H9 (cell line): ENCODE data around the gene IL6R. TPM values are rescaled to one million over a fixed set of nuclear protein-coding genes. Genes with fewer than 3 reads are reported as not detected.

Source experiments
- DNase-seq: peaks from one replicate; pipeline ENCODE4 v3.0.0-alpha.2; 2017
- H2AFZ ChIP-seq: one replicate; pipeline ENCODE4 v1.6.1; 2013; ENCODE audit warnings: mild to moderate bottlenecking, low read length, control low read depth, moderate library complexity
- H2AK5ac ChIP-seq: 2 replicates; pipeline ENCODE4 v1.6.1; 2013; ENCODE audit warnings: low read length, control low read depth, mixed read lengths; ENCODE audit not compliant: insufficient read length
- H2BK120ac ChIP-seq: one replicate; pipeline ENCODE4 v1.6.1; 2013; ENCODE audit warnings: low read depth, mild to moderate bottlenecking, low read length, control low read depth, inconsistent platforms; ENCODE audit not compliant: poor library complexity, severe bottlenecking
- H2BK12ac ChIP-seq: 2 replicates; pipeline ENCODE4 v1.6.1; 2013; ENCODE audit warnings: low read length, control low read depth, mixed read lengths, low read depth; ENCODE audit not compliant: insufficient read length
- H2BK15ac ChIP-seq: 2 replicates; pipeline ENCODE4 v1.6.1; 2013; ENCODE audit warnings: low read depth, low read length, control low read depth
- H2BK20ac ChIP-seq: one replicate; pipeline ENCODE4 v1.6.1; 2013; ENCODE audit warnings: low read depth, mild to moderate bottlenecking, low read length, control low read depth, inconsistent platforms; ENCODE audit not compliant: poor library complexity, severe bottlenecking
- H2BK5ac ChIP-seq: 2 replicates; pipeline ENCODE4 v1.6.1; 2013; ENCODE audit warnings: low read length, control low read depth, mixed read lengths; ENCODE audit not compliant: insufficient read length
- H3K14ac ChIP-seq: 2 replicates; pipeline ENCODE4 v1.6.1; 2013; ENCODE audit warnings: low read length, control low read depth; ENCODE audit not compliant: insufficient read depth
- H3K18ac ChIP-seq: 2 replicates; pipeline ENCODE4 v1.6.1; 2013; ENCODE audit warnings: low read depth, mild to moderate bottlenecking, mixed read lengths, low read length, control low read depth; ENCODE audit not compliant: insufficient read length
- H3K23ac ChIP-seq: 2 replicates; pipeline ENCODE4 v1.6.1; 2013; ENCODE audit warnings: low read length, control low read depth, mixed read lengths, low read depth; ENCODE audit not compliant: insufficient read length
- H3K23me2 ChIP-seq: 2 replicates; pipeline ENCODE4 v1.6.1; 2013; ENCODE audit warnings: low read depth, mild to moderate bottlenecking, mixed read lengths, low read length, control low read depth; ENCODE audit not compliant: insufficient read length, poor library complexity, severe bottlenecking
- H3K27ac ChIP-seq: 2 replicates; pipeline ENCODE4 v1.5.1; 2013; ENCODE audit warnings: low read length, control low read depth, mixed read lengths, low read depth; ENCODE audit not compliant: insufficient read length
- H3K27me3 ChIP-seq: 2 replicates; pipeline ENCODE4 v1.6.1; 2013; ENCODE audit warnings: low read length, control low read depth, inconsistent platforms; ENCODE audit not compliant: insufficient read depth
- H3K4ac ChIP-seq: 2 replicates; pipeline ENCODE4 v1.6.1; 2013; ENCODE audit warnings: low read depth, mild to moderate bottlenecking, control low read depth, inconsistent platforms, low read length, moderate library complexity
- H3K4me1 ChIP-seq: 2 replicates; pipeline ENCODE4 v1.6.1; 2013; ENCODE audit warnings: low read length, control low read depth, inconsistent platforms; ENCODE audit not compliant: insufficient read depth
- H3K4me2 ChIP-seq: 2 replicates; pipeline ENCODE4 v1.6.1; 2013; ENCODE audit warnings: low read length, control low read depth, mixed read lengths; ENCODE audit not compliant: insufficient read length, insufficient read depth
- H3K56ac ChIP-seq: 2 replicates; pipeline ENCODE4 v1.6.1; 2013; ENCODE audit warnings: low read depth, mild to moderate bottlenecking, mixed read lengths, low read length, control low read depth; ENCODE audit not compliant: insufficient read length
- H3K79me1 ChIP-seq: 2 replicates; pipeline ENCODE4 v1.6.1; 2013; ENCODE audit warnings: low read depth, mild to moderate bottlenecking, moderate library complexity, low read length, control low read depth, inconsistent platforms; ENCODE audit not compliant: insufficient read depth, poor library complexity, severe bottlenecking
- H3K79me2 ChIP-seq: 2 replicates; pipeline ENCODE4 v1.6.1; 2013; ENCODE audit warnings: low read length, control low read depth, inconsistent platforms; ENCODE audit not compliant: insufficient read depth
- H3K9ac ChIP-seq: 2 replicates; pipeline ENCODE4 v1.6.1; 2013; ENCODE audit warnings: low read length, control low read depth, mixed read lengths; ENCODE audit not compliant: insufficient read length; ENCODE audit errors: extremely low read depth
- H3K9me3 ChIP-seq: one replicate; pipeline ENCODE4 v1.6.1; 2013; ENCODE audit warnings: low read depth, low read length, inconsistent platforms; ENCODE audit not compliant: control insufficient read depth
- H3T11ph ChIP-seq: one replicate; pipeline ENCODE4 v1.6.1; 2013; ENCODE audit warnings: mild to moderate bottlenecking, low read length, control low read depth, inconsistent platforms
- H4K20me1 ChIP-seq: one replicate; pipeline ENCODE4 v1.6.1; 2013; ENCODE audit not compliant: control insufficient read depth, insufficient read length, insufficient read depth
- H4K5ac ChIP-seq: 2 replicates; pipeline ENCODE4 v1.6.1; 2013; ENCODE audit warnings: low read depth, mild to moderate bottlenecking, mixed read lengths, low read length, control low read depth; ENCODE audit not compliant: insufficient read length
- H4K8ac ChIP-seq: replicated peaks from 2 replicates; pipeline ENCODE4 v1.6.1; 2013; ENCODE audit warnings: low read length, control low read depth, mixed read lengths, low read depth; ENCODE audit not compliant: insufficient read length
- H4K91ac ChIP-seq: 2 replicates; pipeline ENCODE4 v1.6.1; 2013; ENCODE audit warnings: low read depth, mild to moderate bottlenecking, moderate library complexity, mixed read lengths, low read length, control low read depth; ENCODE audit not compliant: insufficient read length
- H3K27ac Mint-ChIP-seq, 3 experiments: 2 replicates in 2 of 3; 3 replicates in 1 of 3; pipeline ENCODE4 v1.8.0; 2020 to 2021; ENCODE audit warnings: mixed read lengths in 3 of 3, mild to moderate bottlenecking in 1 of 3, moderate library complexity in 1 of 3
- H3K27me3 Mint-ChIP-seq: 2 replicates; pipeline ENCODE4 v1.8.0; 2021; ENCODE audit warnings: low read depth, mild to moderate bottlenecking, moderate library complexity, mixed read lengths
- H3K36me3 Mint-ChIP-seq, 3 experiments: 2 replicates in 2 of 3; 3 replicates in 1 of 3; pipeline ENCODE4 v1.8.0; 2020 to 2021; ENCODE audit warnings: low read depth in 3 of 3, mixed read lengths in 3 of 3; ENCODE audit not compliant: insufficient read depth in 1 of 3
- H3K4me1 Mint-ChIP-seq, 2 experiments: 2 replicates each; pipeline ENCODE4 v1.8.0; 2020; ENCODE audit warnings: mixed read lengths in 2 of 2
- H3K4me3 Mint-ChIP-seq, 2 experiments: 2 replicates in 1 of 2; 3 replicates in 1 of 2; pipeline ENCODE4 v1.8.0; 2020 to 2021; ENCODE audit warnings: mild to moderate bottlenecking in 2 of 2, mixed read lengths in 2 of 2, moderate library complexity in 1 of 2
- H3K9me3 Mint-ChIP-seq, 2 experiments: 2 replicates in 1 of 2; 3 replicates in 1 of 2; pipeline ENCODE4 v1.8.0; 2020; ENCODE audit warnings: mild to moderate bottlenecking in 2 of 2, mixed read lengths in 2 of 2, moderate library complexity in 1 of 2
- WGBS: extraction: QIAGEN DNeasy Blood & Tissue Kit; methylation state at CpG from one replicate; pipeline ENCODE4 v1.1.7; 2013; ENCODE audit warnings: missing lambda C conversion rate, low lambda C conversion rate, mixed read lengths; ENCODE audit not compliant: insufficient read length; ENCODE audit errors: extremely low coverage; 5-methylcytosine and 5-hydroxymethylcytosine counted together
- total RNA-seq: library from RNA; stranded (reverse); gene quantifications from 2 replicates; pipeline ENCODE4 v1.2.1, GENCODE V29; 2021
- TF ChIP-seq, protein P1 (sequence below): fragments of 200-600 bp; sonication (generic); conservative IDR thresholded peaks from 3 replicates; pipeline ENCODE4 v1.8.0; 2021; ENCODE audit warnings: antibody characterized with exemption, mild to moderate bottlenecking

IL6R gene
- total RNA-seq, 1 experiment from 2014 or later = 1.7 TPM

DNA sequence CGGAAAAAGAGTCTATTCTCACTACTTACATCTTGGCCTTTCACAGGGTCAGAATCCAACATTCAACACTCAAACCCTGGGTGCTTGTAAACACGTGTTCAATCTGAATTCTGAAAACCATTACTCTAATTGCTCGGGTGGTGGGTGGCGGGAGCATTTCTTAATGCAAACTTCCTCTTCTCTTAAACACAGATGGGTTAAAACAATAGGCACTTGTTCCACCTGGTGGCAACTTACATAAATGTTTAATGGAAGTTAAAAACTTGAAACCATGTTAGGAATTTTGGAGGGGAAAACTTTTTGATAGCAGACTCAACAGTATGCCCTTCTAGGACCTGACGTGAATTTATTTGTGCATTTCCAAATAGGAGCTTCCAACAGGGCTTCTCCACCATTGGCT is 73.5 kb downstream of the IL6R start:
- H3K36me3 Mint-ChIP-seq = no peaks in the 10 kb centered on the region
- H3K27ac ChIP-seq = no peak overlapping the region
- H3K4ac ChIP-seq = no peak overlapping the region
- H3K4me1 Mint-ChIP-seq = peaks cover 6 to 12% of the 10 kb centered on the region in 2 experiments
- no peak overlapping the region for H3K14ac ChIP-seq
- no peak overlapping the region for H3K4me3 Mint-ChIP-seq
- no peaks in the 10 kb centered on the region for H3K9me3 Mint-ChIP-seq
- H2BK20ac ChIP-seq = no peak overlapping the region
- H3K79me1 ChIP-seq = no peaks in the 10 kb centered on the region
- 0 out of 2 replicates have a peak, but pooled peaks cover 3% of the 10 kb centered on the region for H3K4me1 ChIP-seq
- no peaks in the 10 kb centered on the region for H3K9me3 ChIP-seq
- H4K5ac ChIP-seq = no peak overlapping the region
- no peak overlapping the region for H2AFZ ChIP-seq
- no peaks in the 10 kb centered on the region for H3K79me2 ChIP-seq
- no peak overlapping the region for H4K91ac ChIP-seq
- no peak overlapping the region for H3T11ph ChIP-seq
- no peak overlapping the region for H2AK5ac ChIP-seq
- H2BK15ac ChIP-seq = no peak overlapping the region
- H3K18ac ChIP-seq = no peak overlapping the region
- DNase-seq = no peak
- no peaks in the 10 kb centered on the region for H3K27me3 Mint-ChIP-seq
- H2BK12ac ChIP-seq = no peak overlapping the region
- H4K20me1 ChIP-seq = no peaks in the 10 kb centered on the region
- H2BK120ac ChIP-seq = no peak overlapping the region
- H3K23me2 ChIP-seq = no peaks in the 10 kb centered on the region
- H3K23ac ChIP-seq = no peak overlapping the region
- no peak overlapping the region for H3K56ac ChIP-seq
- H3K4me2 ChIP-seq = no peak overlapping the region
- H3K27ac Mint-ChIP-seq = no peak overlapping the region
- TF ChIP-seq, protein P1, sequence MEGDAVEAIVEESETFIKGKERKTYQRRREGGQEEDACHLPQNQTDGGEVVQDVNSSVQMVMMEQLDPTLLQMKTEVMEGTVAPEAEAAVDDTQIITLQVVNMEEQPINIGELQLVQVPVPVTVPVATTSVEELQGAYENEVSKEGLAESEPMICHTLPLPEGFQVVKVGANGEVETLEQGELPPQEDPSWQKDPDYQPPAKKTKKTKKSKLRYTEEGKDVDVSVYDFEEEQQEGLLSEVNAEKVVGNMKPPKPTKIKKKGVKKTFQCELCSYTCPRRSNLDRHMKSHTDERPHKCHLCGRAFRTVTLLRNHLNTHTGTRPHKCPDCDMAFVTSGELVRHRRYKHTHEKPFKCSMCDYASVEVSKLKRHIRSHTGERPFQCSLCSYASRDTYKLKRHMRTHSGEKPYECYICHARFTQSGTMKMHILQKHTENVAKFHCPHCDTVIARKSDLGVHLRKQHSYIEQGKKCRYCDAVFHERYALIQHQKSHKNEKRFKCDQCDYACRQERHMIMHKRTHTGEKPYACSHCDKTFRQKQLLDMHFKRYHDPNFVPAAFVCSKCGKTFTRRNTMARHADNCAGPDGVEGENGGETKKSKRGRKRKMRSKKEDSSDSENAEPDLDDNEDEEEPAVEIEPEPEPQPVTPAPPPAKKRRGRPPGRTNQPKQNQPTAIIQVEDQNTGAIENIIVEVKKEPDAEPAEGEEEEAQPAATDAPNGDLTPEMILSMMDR = peak; percentile 20; the same call in 2 of the 3 replicates
- H2BK5ac ChIP-seq = no peak overlapping the region
- H3K9ac ChIP-seq = no peak overlapping the region
- H4K8ac ChIP-seq = no peak overlapping the region
- H3K27me3 ChIP-seq = no peaks in the 10 kb centered on the region
- no CpG with 5 or more reads among the region's 5 CpGs for whole genome bisulfite sequencing
